Gastroesophageal sphincter (tissue), 4 donors: ENCODE data around the gene TOX4. TPM values are rescaled to one million over a fixed set of nuclear protein-coding genes. Genes with fewer than 3 reads are reported as not detected.

Source experiments
- ATAC-seq: fragments of 150-250 bp; one replicate; pipeline ENCODE4 v1.9.1; 2016; ENCODE audit warnings: mild to moderate bottlenecking, moderate library complexity
- H3K27ac ChIP-seq, 4 donors: fragments of 200-600 bp; sonication (generic) in 3 of 4; 1 replicate in 3 of 4; 2 replicates in 1 of 4; pipeline ENCODE4 v1.5.1; 2016 to 2019
- H3K27me3 ChIP-seq: fragments of 200-600 bp; sonication (generic); one replicate; pipeline ENCODE4 v1.5.1; 2019
- H3K36me3 ChIP-seq, 2 donors: fragments of 200-600 bp; sonication (generic); one replicate each; pipeline ENCODE4 v1.5.1; 2019; ENCODE audit warnings: control low read depth in 1 of 2
- H3K4me1 ChIP-seq, 3 donors: fragments of 200-600 bp; sonication (generic); 1 replicate in 2 of 3; 2 replicates in 1 of 3; pipeline ENCODE4 v1.5.1; 2016 to 2019; ENCODE audit warnings: control low read depth in 2 of 3
- H3K4me3 ChIP-seq, 2 donors: fragments of 200-600 bp; sonication (generic); one replicate each; pipeline ENCODE4 v1.5.1; 2019; ENCODE audit warnings: mild to moderate bottlenecking in 1 of 2, moderate library complexity in 1 of 2
- H3K9me3 ChIP-seq, 3 donors: fragments of 200-600 bp; sonication (generic); one replicate each; pipeline ENCODE4 v1.5.1; 2017 to 2019; ENCODE audit warnings: control low read depth in 2 of 3
- CTCF ChIP-seq, 4 experiments: fragments of 200-600 bp in 2 of 4; fragments of 450-650 bp in 2 of 4; sonication (generic) in 1 of 4; IDR thresholded peaks; one replicate each; pipeline ENCODE4 v1.5.1; 2017 to 2019; ENCODE audit warnings: antibody characterized with exemption in 4 of 4, mild to moderate bottlenecking in 2 of 4, moderate library complexity in 2 of 4
- EP300 ChIP-seq: sonication (generic); formaldehyde crosslinking; IDR thresholded peaks from one replicate; pipeline ENCODE4 v1.6.1; 2017; ENCODE audit warnings: antibody characterized with exemption, mild to moderate bottlenecking
- POLR2A ChIP-seq, 2 donors: fragments of 450-650 bp; IDR thresholded peaks; one replicate each; pipeline ENCODE4 v1.6.1; 2017; ENCODE audit warnings: antibody characterized with exemption in 2 of 2, mild to moderate bottlenecking in 2 of 2, moderate library complexity in 1 of 2
- POLR2AphosphoS5 ChIP-seq: sonication (generic); formaldehyde crosslinking; IDR thresholded peaks from one replicate; pipeline ENCODE4 v1.6.1; 2017; ENCODE audit warnings: antibody characterized with exemption
- WGBS, 2 donors: methylation state at CpG; one replicate each; pipeline ENCODE4 v1.1.5; 2018; ENCODE audit warnings: low coverage in 1 of 2; 5-methylcytosine and 5-hydroxymethylcytosine counted together
- total RNA-seq, 4 donors: library from RNA; depleted of rRNA; stranded (reverse); fragments of >200 nt; gene quantifications; one replicate each; pipeline ENCODE4 v1.1.0, GENCODE V29; 2016

Gene TOX4
- total RNA-seq, 4 donors from 2014 or later, result 39.8 to 82.4 (median 62.3) TPM

DNA sequence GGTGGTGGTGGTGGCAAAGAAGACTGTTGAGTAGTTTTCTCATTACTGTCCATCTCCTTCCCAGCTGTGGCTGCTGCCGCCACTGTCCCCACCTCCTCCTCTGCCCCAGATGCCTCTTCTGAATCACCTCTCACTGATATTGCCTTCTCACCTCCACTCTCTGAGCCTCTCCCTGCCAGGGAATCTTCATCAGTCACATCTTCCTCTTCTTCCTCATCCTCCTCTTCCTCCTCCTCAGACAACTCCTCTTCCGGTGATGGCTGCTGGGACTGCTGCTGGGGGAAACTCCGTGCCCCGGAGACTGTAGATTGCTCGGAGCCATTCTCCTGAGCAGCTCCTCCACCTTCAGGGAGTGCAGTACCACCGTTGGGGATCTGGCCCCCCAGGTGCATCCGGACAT is 46.2 kb downstream of the TOX4 start:
- Histone ChIP-seq H3K4me1 (peaks cover 0 to 26% (median 6%) of the 10 kb centered on the region in 3 donors), H3K27me3 (no peaks in the 10 kb centered on the region), H3K9me3 (no peaks in the 10 kb centered on the region), H3K27ac (no peak overlapping the region), H3K36me3 (peaks cover 0 to 21% of the 10 kb centered on the region in 2 donors), H3K4me3 (no peak overlapping the region)
- ATAC-seq, result no peak
- WGBS, 2 donors, result 75 to 100% methylated on average over 2 to 4 of the region's 7 CpGs
- no peak for TF ChIP-seq EP300
- no peak for TF ChIP-seq POLR2AphosphoS5
- no peak for TF ChIP-seq POLR2A (IDR thresholded peaks at IDR 0.05)
- no peak for TF ChIP-seq CTCF (IDR thresholded peaks at IDR 0.05)

DNA sequence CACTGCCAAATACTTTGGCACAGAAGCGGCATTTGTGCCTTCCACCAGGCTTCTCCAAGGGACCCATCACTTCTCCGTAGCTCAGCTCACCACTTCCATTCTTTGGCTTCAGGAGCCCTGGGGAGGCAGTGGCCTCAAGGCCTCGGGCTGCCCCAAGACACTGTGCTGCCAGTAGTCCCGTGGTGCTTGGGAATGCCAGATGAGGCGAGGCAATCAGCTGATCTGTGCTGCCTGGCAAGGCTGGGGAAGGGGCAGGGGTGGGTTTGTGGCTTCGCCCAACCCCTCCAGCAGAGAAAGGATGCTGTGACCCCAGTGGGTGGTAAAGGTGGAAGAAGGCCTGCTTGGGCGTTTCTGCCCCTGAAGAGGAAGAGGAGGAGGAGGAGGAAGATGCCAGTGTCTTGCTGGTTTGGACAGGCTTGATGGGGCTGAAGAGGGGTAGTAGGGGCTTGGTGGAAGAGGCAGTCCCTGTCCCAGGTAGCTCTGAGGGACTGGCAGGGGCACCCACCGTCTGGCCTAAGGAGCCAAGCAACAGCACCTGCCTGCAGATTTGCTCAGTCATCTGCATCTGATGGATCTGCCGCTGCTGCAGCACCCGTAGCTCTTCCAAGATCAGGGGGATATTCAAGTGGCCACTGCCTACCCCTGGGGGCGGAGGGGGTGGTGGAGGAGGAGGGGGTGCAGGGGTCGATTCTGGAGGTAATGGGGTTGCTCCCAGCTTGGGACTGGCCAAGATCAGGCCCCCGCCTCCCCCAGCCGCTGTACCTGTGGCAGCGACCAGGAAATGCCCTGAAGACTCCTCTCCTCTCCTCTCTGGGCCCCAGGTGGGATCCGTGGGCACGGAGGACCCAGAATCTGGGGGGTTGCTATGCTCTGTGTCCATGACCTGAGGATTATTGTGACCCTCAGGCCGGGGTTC is 47.8 kb downstream of the TOX4 start:
- TF ChIP-seq POLR2A (IDR thresholded peaks at IDR 0.05) (no peak), EP300 (no peak), POLR2AphosphoS5 (no peak), CTCF (IDR thresholded peaks at IDR 0.05) (no peak)
- WGBS, 2 donors, result 90% methylated on average over 6 of the region's 18 CpGs; no CpG with 5 or more reads in 1 of the 2 donors
- H3K9me3 ChIP-seq, result no peaks in the 10 kb centered on the region
- peak overlapping the region in 1 of 2 donors; percentile 71 for H3K4me3 ChIP-seq
- H3K27ac ChIP-seq, result peak overlapping the region in 3 of 4 donors; percentile 81 to 85 (median 82)
- H3K4me1 ChIP-seq, result peaks cover 0 to 26% (median 6%) of the 10 kb centered on the region in 3 donors
- no peaks in the 10 kb centered on the region for H3K27me3 ChIP-seq
- H3K36me3 ChIP-seq, result peaks cover 0 to 21% of the 10 kb centered on the region in 2 donors
- no peak for ATAC-seq

DNA sequence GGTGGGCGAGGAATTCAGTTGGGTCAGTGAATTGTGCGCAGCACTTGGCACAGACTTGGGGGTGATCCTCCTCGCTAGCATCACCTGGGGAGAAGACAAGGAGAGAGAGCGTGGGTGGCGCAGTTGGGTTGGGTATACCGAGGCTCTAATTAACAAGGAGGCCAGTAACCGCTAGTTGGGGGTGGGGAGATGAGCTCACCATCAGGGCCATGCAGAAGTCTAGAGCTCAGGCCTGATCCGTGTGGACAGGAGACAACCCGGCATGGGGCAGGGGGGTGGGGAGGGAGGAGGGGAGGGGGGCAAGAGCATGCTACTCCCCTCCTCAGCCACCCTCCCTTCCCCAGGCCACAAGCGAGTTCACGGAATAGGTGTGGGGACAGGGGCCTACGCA is 48.6 kb downstream of the TOX4 start:
- ATAC-seq, result peak; percentile 31

GRCh38 chr14:21525962-21526671 is 49.1 kb downstream of the TOX4 start, which contains the start of gene SALL2:
SALL2 (minus strand) TSS chr14:21526346; CDS start chr14:21526127, 219 bp downstream.
- Histone ChIP-seq H3K9me3 (no peaks in the 10 kb centered on the region), H3K27me3 (no peaks in the 10 kb centered on the region), H3K4me3 (peak within 1 kb of the TSS; percentile 71 to 80), H3K36me3 (peaks cover 0 to 21% of the 10 kb centered on the region in 2 donors), H3K4me1 (peaks cover 0 to 26% (median 6%) of the 10 kb centered on the region in 3 donors), H3K27ac (peak within 1 kb of the TSS; percentile 22 to 85 (median 82))
- TF ChIP-seq EP300 (no peak), POLR2AphosphoS5 (peak; percentile 39), CTCF (IDR thresholded peaks at IDR 0.05) (peak in 1 of 4 experiments; percentile 5), POLR2A (IDR thresholded peaks at IDR 0.05) (no peak)
- ATAC-seq, result peak; percentile 92
- WGBS, 2 donors, result 0% methylated on average over 2 to 10 of the region's 43 CpGs

More for the DNA sequence above, 48.6 kb downstream of the TOX4 start:
- peak overlapping the region; percentile 71 to 80 for H3K4me3 ChIP-seq
- H3K4me1 ChIP-seq, result peaks cover 0 to 26% (median 6%) of the 10 kb centered on the region in 3 donors
- WGBS, 2 donors, result 60% methylated on average over 1 of the region's 12 CpGs; no CpG with 5 or more reads in 1 of the 2 donors
- H3K27me3 ChIP-seq, result no peaks in the 10 kb centered on the region
- H3K27ac ChIP-seq, result peak overlapping the region; percentile 22 to 85 (median 82)
- H3K36me3 ChIP-seq, result peaks cover 0 to 21% of the 10 kb centered on the region in 2 donors
- no peaks in the 10 kb centered on the region for H3K9me3 ChIP-seq
- TF ChIP-seq POLR2A (IDR thresholded peaks at IDR 0.05), result no peak
- no peak for TF ChIP-seq CTCF (IDR thresholded peaks at IDR 0.05)
- no peak for TF ChIP-seq EP300
- no peak for TF ChIP-seq POLR2AphosphoS5
